HFF-Myc (cell line): ENCODE measurements around the gene ANO4.

ENCODE experiments used
- DNase-seq: peaks from one replicate; pipeline ENCODE4 v3.0.0-alpha.2; 2011; ENCODE audit warnings: low read depth; ENCODE audit errors: extremely low read depth
- H3K4me3 ChIP-seq: replicated peaks from 2 replicates; pipeline ENCODE4 v1.5.1; 2011; ENCODE audit warnings: low read depth, mild to moderate bottlenecking, control low read depth, low read length
- TF ChIP-seq, protein P1 (sequence below): IDR thresholded peaks from 2 replicates; pipeline ENCODE4 v1.5.1; 2012; ENCODE audit warnings: mild to moderate bottlenecking, low read depth, low read length, control low read depth; ENCODE audit errors: missing control alignments

The ANO4 gene

DNA sequence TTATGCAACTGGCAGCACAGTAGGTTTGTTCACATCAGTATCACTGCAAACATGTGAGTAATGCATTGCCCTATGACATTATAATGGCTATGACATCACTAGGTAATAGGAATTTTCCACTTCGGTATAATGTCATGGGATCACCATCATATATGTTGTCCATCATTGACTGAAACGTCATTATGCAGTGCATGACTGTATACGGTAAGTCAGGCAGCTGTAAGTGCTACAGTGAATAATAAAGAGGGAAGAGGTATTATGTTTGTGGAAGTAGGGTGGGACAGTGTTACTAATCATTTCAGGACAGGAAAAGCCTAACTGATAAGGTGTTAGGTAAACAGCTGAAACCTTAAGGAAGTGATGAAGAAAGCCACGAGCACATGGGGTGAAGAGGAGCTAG is 68.1 kb downstream of the ANO4 start:
- no peak for DNase-seq
- TF ChIP-seq, protein P1, sequence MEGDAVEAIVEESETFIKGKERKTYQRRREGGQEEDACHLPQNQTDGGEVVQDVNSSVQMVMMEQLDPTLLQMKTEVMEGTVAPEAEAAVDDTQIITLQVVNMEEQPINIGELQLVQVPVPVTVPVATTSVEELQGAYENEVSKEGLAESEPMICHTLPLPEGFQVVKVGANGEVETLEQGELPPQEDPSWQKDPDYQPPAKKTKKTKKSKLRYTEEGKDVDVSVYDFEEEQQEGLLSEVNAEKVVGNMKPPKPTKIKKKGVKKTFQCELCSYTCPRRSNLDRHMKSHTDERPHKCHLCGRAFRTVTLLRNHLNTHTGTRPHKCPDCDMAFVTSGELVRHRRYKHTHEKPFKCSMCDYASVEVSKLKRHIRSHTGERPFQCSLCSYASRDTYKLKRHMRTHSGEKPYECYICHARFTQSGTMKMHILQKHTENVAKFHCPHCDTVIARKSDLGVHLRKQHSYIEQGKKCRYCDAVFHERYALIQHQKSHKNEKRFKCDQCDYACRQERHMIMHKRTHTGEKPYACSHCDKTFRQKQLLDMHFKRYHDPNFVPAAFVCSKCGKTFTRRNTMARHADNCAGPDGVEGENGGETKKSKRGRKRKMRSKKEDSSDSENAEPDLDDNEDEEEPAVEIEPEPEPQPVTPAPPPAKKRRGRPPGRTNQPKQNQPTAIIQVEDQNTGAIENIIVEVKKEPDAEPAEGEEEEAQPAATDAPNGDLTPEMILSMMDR: no peak
- no peak overlapping the region for H3K4me3 ChIP-seq

DNA sequence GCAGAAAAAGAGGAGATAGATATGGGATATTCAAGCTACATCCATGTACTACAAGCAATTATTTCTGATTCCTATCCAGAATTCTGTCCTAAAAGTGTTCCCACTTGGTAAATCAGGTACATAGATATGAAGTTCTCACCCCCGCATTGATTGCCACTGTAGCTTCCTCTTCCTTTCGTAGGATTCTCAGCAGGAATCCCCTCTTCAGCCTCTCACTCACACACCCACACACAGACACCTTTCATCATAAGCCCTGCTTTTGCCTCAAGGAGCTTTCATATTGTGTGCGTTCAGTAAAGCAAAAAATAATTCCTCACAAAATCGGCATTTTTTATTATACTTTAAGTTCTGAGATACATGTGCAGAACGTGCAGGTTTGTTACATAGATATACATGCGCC is 69.8 kb downstream of the ANO4 start:
- TF ChIP-seq, protein P1: no peak
- DNase-seq: no peak
- H3K4me3 ChIP-seq: no peak overlapping the region

DNA sequence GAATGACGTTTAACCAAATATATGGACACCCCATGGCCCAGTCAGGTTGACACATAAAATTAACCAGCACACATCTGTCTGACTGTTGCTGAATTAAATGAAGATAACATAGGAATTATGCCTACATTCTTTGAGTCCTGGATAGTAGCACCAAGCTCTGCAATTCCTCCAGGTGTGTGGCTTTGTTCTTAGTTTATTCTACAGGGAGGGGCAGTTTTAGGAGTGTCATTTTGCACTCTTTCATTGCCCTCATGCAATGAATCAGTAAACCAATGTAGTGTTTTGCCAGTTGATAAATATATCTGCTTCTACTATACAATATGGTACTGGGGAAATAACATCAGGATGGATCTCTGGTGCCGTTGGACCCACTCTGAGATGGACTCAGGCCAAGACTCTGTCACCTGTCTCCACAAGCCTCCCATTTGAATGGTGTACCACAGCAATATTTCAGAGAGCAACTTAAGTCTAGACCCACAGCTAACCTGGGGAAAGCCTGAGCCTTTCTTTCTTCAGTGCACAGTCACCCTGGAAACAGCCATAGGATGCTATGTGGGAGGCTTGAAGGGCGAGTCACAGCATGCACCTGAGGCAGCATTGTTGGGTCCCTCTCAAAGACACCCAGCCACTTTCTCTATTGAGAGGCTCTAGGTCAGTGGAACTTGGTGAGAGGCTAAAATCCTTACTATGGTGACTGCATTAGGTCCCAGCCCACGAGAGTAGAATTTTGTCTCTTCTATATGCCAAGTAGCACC is 73.2 kb downstream of the ANO4 start:
- no peak overlapping the region for H3K4me3 ChIP-seq
- no peak for DNase-seq
- TF ChIP-seq, protein P1: no peak

DNA sequence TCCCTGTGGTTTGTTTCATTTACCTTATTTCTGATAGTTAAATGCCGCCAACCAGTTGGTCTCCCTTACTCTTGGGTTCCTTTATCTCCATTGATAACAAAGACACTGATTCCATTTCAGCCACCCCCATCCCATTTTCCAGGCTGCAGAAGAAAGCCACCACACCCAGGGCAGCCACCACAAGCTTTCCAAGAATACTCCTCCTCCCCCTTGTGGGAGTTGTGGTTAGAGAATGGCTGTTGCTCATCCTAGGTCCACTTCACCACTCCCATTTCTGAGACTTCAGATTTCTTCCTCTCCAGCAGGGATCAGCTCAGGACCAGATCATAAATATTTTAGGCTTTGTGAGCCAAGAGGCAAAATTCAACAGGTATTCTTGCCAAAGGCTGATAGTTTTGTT is 73.9 kb downstream of the ANO4 start:
- TF ChIP-seq, protein P1: no peak
- no peak overlapping the region for H3K4me3 ChIP-seq
- no peak for DNase-seq

DNA sequence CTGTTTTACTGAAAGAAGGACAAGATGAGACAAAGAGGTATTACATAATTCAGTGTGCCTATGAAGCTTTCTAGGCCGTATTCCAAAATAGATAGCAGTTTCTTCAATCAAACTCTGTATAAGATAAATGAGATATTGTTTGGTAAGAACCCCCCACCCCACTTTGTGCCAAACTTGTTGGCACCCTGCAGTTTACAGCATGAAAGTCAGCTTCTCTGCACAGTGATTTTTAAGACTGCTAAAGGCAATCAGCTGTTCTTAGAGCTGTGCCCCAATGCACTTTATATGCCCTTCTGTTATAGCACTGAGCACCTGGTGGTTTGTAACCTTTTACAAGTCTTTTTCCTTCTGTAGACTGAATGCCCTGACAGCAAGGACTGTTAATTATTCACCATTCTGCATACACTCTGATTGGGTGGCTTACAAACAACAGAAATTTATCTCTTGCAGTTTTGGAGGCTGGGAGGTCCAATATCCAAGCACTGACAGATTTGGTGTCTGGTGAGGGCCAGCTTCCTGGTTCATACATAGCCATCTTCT is 76.7 kb downstream of the ANO4 start:
- TF ChIP-seq, protein P1: no peak
- no peak for DNase-seq
- H3K4me3 ChIP-seq: no peak overlapping the region

- DNase-seq: no peak
- no peak overlapping the region for H3K4me3 ChIP-seq
- TF ChIP-seq, protein P1: no peak
Measured at GRCh38 chr12:100875156-100875555, 80.6 kb downstream of the ANO4 start.
